B cell (primary cell): ENCODE data around the gene ITGA7. TPM values are rescaled to one million over a fixed set of nuclear protein-coding genes. Genes with fewer than 3 reads are reported as not detected.

Experiments used
- ATAC-seq: fragments of 200-7000 bp; cut with Tn5 transposase; one replicate; pipeline ENCODE4 v1.10.0; 2021; ENCODE audit warnings: low read depth, mild to moderate bottlenecking, moderate number of reproducible peaks, moderate library complexity
- CTCF ChIA-PET: fragments of 350-600 bp; sonication (Branson Sonifier 250); formaldehyde crosslinking; loops from one replicate; lab custom pipeline; 2021; ENCODE audit warnings: antibody characterized with exemption, inconsistent platforms; lab: Charles Lee
- POLR2A ChIA-PET: fragments of 350-600 bp; sonication (Branson Sonifier 250); formaldehyde crosslinking; loops from one replicate; lab custom pipeline; 2021; ENCODE audit warnings: antibody characterized with exemption; lab: Charles Lee
- DNase-seq: peaks from one replicate; pipeline ENCODE4 v3.0.0; 2013
- H2AFZ ChIP-seq: 2 replicates; pipeline ENCODE4 v1.6.1; 2012; ENCODE audit warnings: mild to moderate bottlenecking, low read depth, low read length; ENCODE audit not compliant: insufficient read depth, poor library complexity, severe bottlenecking
- H3K27ac ChIP-seq, 2 donors: 1 replicate in 1 of 2; 2 replicates in 1 of 2; pipeline ENCODE4 v1.5.1; 2012 to 2013; ENCODE audit warnings: low read length in 2 of 2, mild to moderate bottlenecking in 2 of 2, moderate library complexity in 1 of 2
- H3K27me3 ChIP-seq, 4 experiments: fragments of 200-600 bp in 1 of 4; sonication (generic) in 1 of 4; replicated peaks in 1 of 4; 1 replicate in 2 of 4; 2 replicates in 2 of 4; pipeline versions ENCODE4 v1.6.1 to v1.7.0; 2013 to 2016; ENCODE audit warnings: low read length in 3 of 4, mild to moderate bottlenecking in 2 of 4, mixed read lengths in 1 of 4, moderate library complexity in 1 of 4; ENCODE audit not compliant: insufficient read depth in 4 of 4, control insufficient read depth in 3 of 4; ENCODE audit errors: control extremely low read depth in 1 of 4
- H3K36me3 ChIP-seq, 2 experiments: replicated peaks in 1 of 2; 1 replicate in 1 of 2; 2 replicates in 1 of 2; pipeline versions ENCODE4 v1.6.1 to v1.7.1; 2013; ENCODE audit warnings: low read length in 1 of 2; ENCODE audit not compliant: insufficient read depth in 2 of 2, control insufficient read depth in 1 of 2; ENCODE audit errors: control extremely low read depth in 1 of 2, extremely low read depth in 1 of 2
- H3K4me1 ChIP-seq, 2 donors: fragments of 200-600 bp in 1 of 2; sonication (generic) in 1 of 2; 1 replicate in 1 of 2; 2 replicates in 1 of 2; pipeline versions ENCODE4 v1.5.1 to v1.6.1; 2013 to 2017; ENCODE audit warnings: low read length in 2 of 2; ENCODE audit not compliant: control insufficient read depth in 2 of 2, insufficient read depth in 2 of 2
- H3K4me2 ChIP-seq: replicated peaks from 2 replicates; pipeline ENCODE3; 2012; ENCODE audit warnings: mild to moderate bottlenecking, low read depth, low read length; ENCODE audit not compliant: poor library complexity, severe bottlenecking
- H3K4me3 ChIP-seq, 5 experiments: fragments of 200-600 bp in 1 of 5; sonication (generic) in 1 of 5; 1 replicate in 3 of 5; 2 replicates in 2 of 5; pipeline versions ENCODE4 v1.5.1 to v1.7.0; 2011 to 2016; ENCODE audit warnings: low read length in 4 of 5, mild to moderate bottlenecking in 4 of 5, low read depth in 2 of 5, control low read depth in 1 of 5, moderate library complexity in 1 of 5; ENCODE audit not compliant: insufficient read depth in 1 of 5; ENCODE audit errors: control extremely low read depth in 1 of 5, extremely low read depth in 1 of 5
- H3K79me2 ChIP-seq: fragments of 200-600 bp; sonication (generic); one replicate; pipeline ENCODE4 v1.6.0; 2016; ENCODE audit warnings: low read length; ENCODE audit not compliant: control insufficient read depth, insufficient read depth
- H3K9ac ChIP-seq: fragments of 200-600 bp; sonication (generic); 2 replicates; pipeline ENCODE4 v1.6.1; 2017; ENCODE audit warnings: mild to moderate bottlenecking, low read length, moderate library complexity
- H3K9me3 ChIP-seq, 3 donors: one replicate each; pipeline versions ENCODE4 v1.6.1 to v1.7.1; 2013; ENCODE audit warnings: low read length in 2 of 3; ENCODE audit not compliant: control insufficient read depth in 2 of 3, insufficient read depth in 1 of 3; ENCODE audit errors: control extremely low read depth in 1 of 3
- H4K20me1 ChIP-seq: 2 replicates; pipeline ENCODE4 v1.6.0; 2012; ENCODE audit warnings: mild to moderate bottlenecking, low read length; ENCODE audit not compliant: insufficient read depth, control insufficient read depth, poor library complexity, severe bottlenecking
- H3K27ac Mint-ChIP-seq: one replicate; pipeline ENCODE4 v1.8.0; 2021; ENCODE audit warnings: mixed read lengths
- H3K27me3 Mint-ChIP-seq: one replicate; pipeline ENCODE4 v1.8.0; 2021; ENCODE audit warnings: mixed read lengths
- H3K4me1 Mint-ChIP-seq: one replicate; pipeline ENCODE4 v1.8.0; 2021; ENCODE audit warnings: mixed read lengths
- H3K4me3 Mint-ChIP-seq: one replicate; pipeline ENCODE4 v1.8.0; 2021; ENCODE audit warnings: mixed read lengths
- H3K9me3 Mint-ChIP-seq: one replicate; pipeline ENCODE4 v1.8.0; 2022; ENCODE audit warnings: mixed read lengths; ENCODE audit not compliant: insufficient read depth
- EZH2 ChIP-seq: IDR thresholded peaks from 2 replicates; pipeline ENCODE4 v1.6.1; 2012; ENCODE audit warnings: borderline replicate concordance, low read depth, mild to moderate bottlenecking, moderate library complexity, low read length; ENCODE audit not compliant: insufficient read depth, poor library complexity, severe bottlenecking
- WGBS: methylation state at CpG from one replicate; pipeline ENCODE4 v1.1.5; 2013; ENCODE audit warnings: missing lambda C conversion rate; ENCODE audit not compliant: insufficient coverage; 5-methylcytosine and 5-hydroxymethylcytosine counted together
- intact Hi-C: fragments of 100-400 bp; cut with micrococcal nuclease; formaldehyde crosslinking; loops from one replicate; pipeline ENCODE4 v1.10.0; 2022
- polyA plus RNA-seq: library from polyadenylated mRNA; depleted of rRNA; stranded (reverse); fragments of >200 nt; gene quantifications from 2 replicates; pipeline ENCODE4 v1.2.3, GENCODE V29; 2012
- total RNA-seq, 2 donors: library from RNA; stranded (reverse); fragments of 120-200 nt in 1 of 2; gene quantifications; 1 replicate in 1 of 2; 2 replicates in 1 of 2; pipeline versions ENCODE4 v1.2.3 to v1.2.4, GENCODE V29; 2013 to 2022
- TF ChIP-seq, protein P1 (sequence below): fragments of 200-600 bp; IDR thresholded peaks from one replicate; pipeline ENCODE4 v1.8.0; 2022; ENCODE audit warnings: antibody characterized with exemption, mild to moderate bottlenecking

The ITGA7 gene
- total and polyA plus RNA-seq, 2 donors (not counting 1 experiment from before 2014, with no cell fraction given): 2.4 to 3.3 TPM

DNA sequence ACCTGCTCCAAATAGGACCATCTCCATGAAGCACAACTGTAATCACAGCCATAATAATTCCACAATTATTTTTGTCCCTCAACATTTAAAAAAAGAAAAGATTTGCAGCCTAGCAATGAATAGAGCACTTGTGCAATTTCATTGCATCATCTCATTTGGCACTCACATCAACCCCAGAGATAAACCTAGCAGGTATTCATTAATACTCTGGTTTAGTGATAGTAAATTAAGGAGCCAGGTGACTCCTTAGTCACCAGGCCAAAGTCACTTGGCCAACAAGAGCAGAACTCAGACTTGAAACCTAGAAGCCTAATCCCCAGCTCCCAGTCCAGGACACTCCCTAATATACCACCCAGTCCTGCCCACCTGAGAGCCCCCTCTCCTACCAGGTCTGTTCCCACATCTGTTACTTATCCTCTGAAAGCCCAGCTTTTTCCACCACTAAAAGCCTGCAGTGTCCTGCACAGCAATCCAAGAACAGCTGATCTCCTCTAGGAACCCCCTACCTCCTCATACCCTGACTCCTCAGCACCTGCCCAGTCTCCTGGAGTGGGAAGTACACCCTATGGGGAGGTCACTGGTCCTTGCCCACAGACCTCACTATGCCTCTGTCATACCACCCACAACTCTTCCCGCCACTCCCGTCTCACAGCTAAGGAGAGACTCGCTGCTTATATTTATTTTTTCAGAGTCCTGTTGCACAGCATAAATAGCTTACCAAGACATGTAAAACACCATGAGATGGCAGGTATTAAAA, 48.9 kb downstream of the ITGA7 start:
- Histone ChIP-seq H3K9ac (no peak overlapping the region), H3K4me3 (no peak overlapping the region), H3K4me2 (no peak overlapping the region), H3K9me3 (no peaks in the 10 kb centered on the region), H3K4me1 (no peaks in the 10 kb centered on the region), H3K36me3 (no peaks in the 10 kb centered on the region), H2AFZ (no peak overlapping the region), H4K20me1 (no peaks in the 10 kb centered on the region), H3K27ac (no peak overlapping the region), H3K79me2 (no peaks in the 10 kb centered on the region), H3K27me3 (no peaks in the 10 kb centered on the region)
- Mint-ChIP-seq H3K4me1 (peaks cover 2% of the 10 kb centered on the region), H3K27me3 (peaks cover 9% of the 10 kb centered on the region), H3K4me3 (no peak overlapping the region), H3K9me3 (no peaks in the 10 kb centered on the region), H3K27ac (no peak overlapping the region)
- ChIA-PET CTCF (interaction anchor here (1.1 to 5.6 kb wide), 7 partner anchors 13 to 88 kb away, joined by 3 to 113 read pairs (median 6); partner anchors contain the start of gene RDH5), POLR2A (interaction anchor here (0.9 kb wide), 1 partner anchor 15 kb away, joined by 3 read pairs; no protein-coding TSS in a partner anchor)
- DNase-seq (no peak), ATAC-seq (no peak)
- WGBS: 100% methylated on average over 2 of the region's 3 CpGs
- no peak for TF ChIP-seq EZH2
- TF ChIP-seq, protein P1, sequence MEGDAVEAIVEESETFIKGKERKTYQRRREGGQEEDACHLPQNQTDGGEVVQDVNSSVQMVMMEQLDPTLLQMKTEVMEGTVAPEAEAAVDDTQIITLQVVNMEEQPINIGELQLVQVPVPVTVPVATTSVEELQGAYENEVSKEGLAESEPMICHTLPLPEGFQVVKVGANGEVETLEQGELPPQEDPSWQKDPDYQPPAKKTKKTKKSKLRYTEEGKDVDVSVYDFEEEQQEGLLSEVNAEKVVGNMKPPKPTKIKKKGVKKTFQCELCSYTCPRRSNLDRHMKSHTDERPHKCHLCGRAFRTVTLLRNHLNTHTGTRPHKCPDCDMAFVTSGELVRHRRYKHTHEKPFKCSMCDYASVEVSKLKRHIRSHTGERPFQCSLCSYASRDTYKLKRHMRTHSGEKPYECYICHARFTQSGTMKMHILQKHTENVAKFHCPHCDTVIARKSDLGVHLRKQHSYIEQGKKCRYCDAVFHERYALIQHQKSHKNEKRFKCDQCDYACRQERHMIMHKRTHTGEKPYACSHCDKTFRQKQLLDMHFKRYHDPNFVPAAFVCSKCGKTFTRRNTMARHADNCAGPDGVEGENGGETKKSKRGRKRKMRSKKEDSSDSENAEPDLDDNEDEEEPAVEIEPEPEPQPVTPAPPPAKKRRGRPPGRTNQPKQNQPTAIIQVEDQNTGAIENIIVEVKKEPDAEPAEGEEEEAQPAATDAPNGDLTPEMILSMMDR: no peak
- intact Hi-C loops: no loop called here

DNA sequence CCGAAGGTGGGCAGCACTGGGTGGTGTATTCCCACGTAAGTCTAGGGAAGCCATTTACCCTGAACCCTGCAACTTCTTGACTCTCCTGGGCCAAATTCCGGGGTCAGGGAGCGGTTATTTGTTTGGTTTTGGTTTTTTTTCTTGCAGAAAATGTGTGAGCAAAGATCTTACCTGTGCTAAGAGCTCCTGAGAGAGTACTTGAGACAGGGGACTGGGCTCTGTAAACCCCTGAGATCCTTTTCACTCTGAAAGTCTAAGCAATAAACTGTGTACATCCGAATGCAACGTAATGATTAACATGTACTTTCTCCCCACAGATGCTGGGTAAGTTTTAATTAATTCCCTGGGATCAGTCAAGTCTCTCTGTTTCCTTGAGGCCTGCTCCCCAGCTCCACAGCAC, 49.5 kb downstream of the ITGA7 start:
- Mint-ChIP-seq H3K4me1 (peaks cover 3% of the 10 kb centered on the region), H3K9me3 (no peaks in the 10 kb centered on the region), H3K27me3 (peaks cover 9% of the 10 kb centered on the region), H3K27ac (no peak overlapping the region), H3K4me3 (no peak overlapping the region)
- Histone ChIP-seq H3K27me3 (no peaks in the 10 kb centered on the region), H3K9me3 (no peaks in the 10 kb centered on the region), H4K20me1 (no peaks in the 10 kb centered on the region), H3K79me2 (no peaks in the 10 kb centered on the region), H3K9ac (no peak overlapping the region), H3K36me3 (no peaks in the 10 kb centered on the region), H3K4me2 (no peak overlapping the region), H2AFZ (no peak overlapping the region), H3K27ac (no peak overlapping the region), H3K4me3 (no peak overlapping the region), H3K4me1 (no peaks in the 10 kb centered on the region)
- no peak for ATAC-seq
- TF ChIP-seq, protein P1: no peak
- TF ChIP-seq EZH2: no peak
- WGBS: 100% methylated on average over 3 of the region's 6 CpGs
- ChIA-PET CTCF (interaction anchor here (0.8 to 5.6 kb wide), 10 partner anchors 13 to 470 kb away, joined by 3 to 113 read pairs (median 6); partner anchors contain the start of gene RDH5), POLR2A (interaction anchor here (0.9 kb wide), 1 partner anchor 15 kb away, joined by 3 read pairs; no protein-coding TSS in a partner anchor)
- DNase-seq: no peak
- intact Hi-C loops: no loop called here
